ENCODE data around the gene GLI3. TPM values are rescaled to one million over a fixed set of nuclear protein-coding genes. Genes with fewer than 3 reads are reported as not detected.

Gene GLI3
- total RNA-seq, result 5.3 and 7.8 TPM in 2 replicates

GRCh38 chr7:42236976-42237810 is at the start of gene GLI3:
TSS of gene GLI3 (minus strand) at chr7:42237209. CDS start at chr7:42223253, 13,956 bp downstream.

